Trophoblast cell (in vitro differentiated cells and primary cell): ENCODE measurements around the gene IRAK3.
A peak's percentile ranks its signal among the peaks of the same experiment; 100 is the strongest.

Experiments used
- DNase-seq, 2 donors: peaks; one replicate each; pipeline ENCODE4 v3.0.0-alpha.2; 2016
- H2AFZ ChIP-seq: 2 replicates; pipeline ENCODE4 v1.6.1; 2013; ENCODE audit warnings: low read length, moderate library complexity, mild to moderate bottlenecking; ENCODE audit not compliant: insufficient read depth, poor library complexity
- H2AK5ac ChIP-seq: 2 replicates; pipeline ENCODE4 v1.6.1; 2013; ENCODE audit warnings: mild to moderate bottlenecking, low read length
- H2BK120ac ChIP-seq: 2 replicates; pipeline ENCODE4 v1.6.1; 2013; ENCODE audit warnings: low read length, mild to moderate bottlenecking, moderate library complexity; ENCODE audit not compliant: insufficient read depth, poor library complexity
- H2BK12ac ChIP-seq: 2 replicates; pipeline ENCODE4 v1.6.1; 2013; ENCODE audit warnings: mild to moderate bottlenecking, low read length, moderate library complexity
- H2BK5ac ChIP-seq: 2 replicates; pipeline ENCODE4 v1.6.1; 2013; ENCODE audit warnings: low read length, low read depth, moderate library complexity, mild to moderate bottlenecking; ENCODE audit not compliant: poor library complexity
- H3K14ac ChIP-seq: 2 replicates; pipeline ENCODE4 v1.6.1; 2013; ENCODE audit warnings: mild to moderate bottlenecking, low read length
- H3K18ac ChIP-seq: 2 replicates; pipeline ENCODE4 v1.6.1; 2013; ENCODE audit warnings: mild to moderate bottlenecking, low read length
- H3K23ac ChIP-seq: 2 replicates; pipeline ENCODE4 v1.6.1; 2013; ENCODE audit warnings: low read length
- H3K27ac ChIP-seq: 2 replicates; pipeline ENCODE4 v1.5.1; 2013; ENCODE audit warnings: low read depth, mild to moderate bottlenecking, inconsistent platforms, low read length, moderate library complexity
- H3K27me3 ChIP-seq: 2 replicates; pipeline ENCODE4 v1.6.1; 2013; ENCODE audit warnings: inconsistent platforms, mild to moderate bottlenecking, low read length, moderate library complexity; ENCODE audit not compliant: insufficient read depth
- H3K36me3 ChIP-seq, 2 experiments: 1 replicate in 1 of 2; 2 replicates in 1 of 2; pipeline ENCODE4 v1.6.1; 2013; ENCODE audit warnings: low read length in 2 of 2, mild to moderate bottlenecking in 2 of 2, moderate library complexity in 1 of 2; ENCODE audit not compliant: insufficient read depth in 2 of 2, control insufficient read depth in 1 of 2
- H3K4ac ChIP-seq: 2 replicates; pipeline ENCODE4 v1.6.1; 2013; ENCODE audit warnings: low read depth, mild to moderate bottlenecking, low read length, moderate library complexity
- H3K4me1 ChIP-seq, 2 experiments: 1 replicate in 1 of 2; 2 replicates in 1 of 2; pipeline ENCODE4 v1.6.1; 2013; ENCODE audit warnings: low read length in 2 of 2, mild to moderate bottlenecking in 2 of 2, moderate library complexity in 1 of 2; ENCODE audit not compliant: insufficient read depth in 2 of 2, control insufficient read depth in 1 of 2
- H3K4me2 ChIP-seq: 2 replicates; pipeline ENCODE4 v1.6.1; 2013; ENCODE audit warnings: inconsistent platforms, mild to moderate bottlenecking, low read length, moderate library complexity
- H3K4me3 ChIP-seq: 2 replicates; pipeline ENCODE4 v1.5.1; 2013; ENCODE audit warnings: mild to moderate bottlenecking, low read depth, low read length, inconsistent platforms
- H3K79me1 ChIP-seq: one replicate; pipeline ENCODE4 v1.6.1; 2013; ENCODE audit warnings: low read length
- H3K79me2 ChIP-seq: 2 replicates; pipeline ENCODE4 v1.6.1; 2013; ENCODE audit warnings: low read length, mild to moderate bottlenecking; ENCODE audit not compliant: control insufficient read depth, insufficient read depth, poor library complexity
- H3K9ac ChIP-seq: 2 replicates; pipeline ENCODE4 v1.6.1; 2013; ENCODE audit warnings: mild to moderate bottlenecking, low read length
- H3K9me3 ChIP-seq: 2 replicates; pipeline ENCODE4 v1.6.1; 2013; ENCODE audit warnings: low read depth, mild to moderate bottlenecking, control low read depth, inconsistent platforms, low read length; ENCODE audit not compliant: insufficient read depth
- H4K12ac ChIP-seq: 2 replicates; pipeline ENCODE4 v1.6.1; 2013; ENCODE audit warnings: low read depth, mild to moderate bottlenecking, low read length, moderate library complexity
- H4K8ac ChIP-seq: 2 replicates; pipeline ENCODE4 v1.6.1; 2013; ENCODE audit warnings: low read depth, mild to moderate bottlenecking, low read length, moderate library complexity
- H4K91ac ChIP-seq: one replicate; pipeline ENCODE4 v1.6.1; 2013; ENCODE audit warnings: low read depth, mild to moderate bottlenecking, low read length, moderate library complexity
- WGBS: extraction: QIAGEN DNeasy Blood & Tissue Kit; methylation state at CpG from one replicate; pipeline ENCODE4 v1.1.7; 2013; ENCODE audit warnings: missing lambda C conversion rate; ENCODE audit not compliant: insufficient read length, insufficient coverage; ENCODE audit errors: extremely low coverage; 5-methylcytosine and 5-hydroxymethylcytosine counted together

Gene IRAK3

DNA sequence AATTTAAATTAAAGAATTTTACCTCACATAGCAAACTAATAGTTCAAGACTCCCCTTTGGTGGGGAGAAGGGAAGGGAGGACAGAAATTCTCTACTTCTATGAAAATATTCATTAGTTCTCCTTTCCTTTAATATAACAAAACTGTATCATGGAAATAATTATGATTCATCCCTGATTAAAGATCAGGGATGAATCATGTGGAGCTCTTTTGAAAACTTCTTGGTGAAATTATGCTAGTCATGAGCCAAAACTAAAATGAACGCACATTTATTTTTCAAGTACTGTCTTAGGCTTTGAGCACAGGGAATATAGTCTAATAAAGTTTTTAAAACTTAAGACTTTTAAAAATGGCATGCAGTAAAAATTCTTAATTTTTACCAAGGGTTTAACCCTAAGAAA, 36.3 kb upstream of the IRAK3 start:
- Histone ChIP-seq H4K91ac (no peak overlapping the region), H3K79me1 (no peaks in the 10 kb centered on the region), H3K23ac (no peak overlapping the region), H3K4me2 (no peak overlapping the region), H4K12ac (no peak overlapping the region), H3K14ac (no peak overlapping the region), H2BK120ac (no peak overlapping the region), H3K9ac (no peak overlapping the region), H2AK5ac (no peak overlapping the region), H3K27me3 (no peaks in the 10 kb centered on the region), H3K79me2 (no peaks in the 10 kb centered on the region), H3K4me1 (no peaks in the 10 kb centered on the region), H2BK12ac (no peak overlapping the region), H2BK5ac (no peak overlapping the region), H3K36me3 (no peaks in the 10 kb centered on the region), H2AFZ (no peak overlapping the region), H3K18ac (no peak overlapping the region), H3K27ac (no peak overlapping the region), H4K8ac (no peak overlapping the region), H3K4me3 (no peak overlapping the region), H3K9me3 (no peaks in the 10 kb centered on the region), H3K4ac (no peak overlapping the region)
- no CpG with 5 or more reads among the region's 1 CpG for WGBS
- DNase-seq = no peak

DNA sequence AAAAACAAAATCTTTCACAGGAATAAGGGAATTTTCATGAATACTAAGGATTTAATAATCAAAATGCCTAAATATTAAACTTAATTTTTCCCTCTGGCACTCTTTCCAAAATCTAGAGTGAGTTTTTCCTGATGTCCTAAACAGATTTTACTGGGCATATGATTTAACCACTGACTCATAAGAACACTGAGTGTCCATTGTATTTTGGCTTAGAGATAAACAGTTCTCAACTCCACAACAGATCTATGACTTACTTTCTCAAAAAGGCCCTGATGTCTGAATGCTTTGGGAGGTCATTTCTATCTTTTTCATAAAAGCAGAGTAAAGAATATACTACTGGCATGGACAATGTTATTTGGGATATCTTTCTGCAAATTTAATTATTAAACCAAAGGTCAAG, 34.2 kb upstream of the IRAK3 start:
- no peak overlapping the region for H4K12ac ChIP-seq
- no peak overlapping the region for H3K4me3 ChIP-seq
- H4K91ac ChIP-seq = no peak overlapping the region
- H3K23ac ChIP-seq = no peak overlapping the region
- no peak overlapping the region for H3K9ac ChIP-seq
- H2BK5ac ChIP-seq = no peak overlapping the region
- no peaks in the 10 kb centered on the region for H3K27me3 ChIP-seq
- no peak overlapping the region for H2BK12ac ChIP-seq
- no peak overlapping the region for H4K8ac ChIP-seq
- no peak overlapping the region for H3K27ac ChIP-seq
- H2AK5ac ChIP-seq = no peak overlapping the region
- H3K79me2 ChIP-seq = no peaks in the 10 kb centered on the region
- H3K4me1 ChIP-seq = no peaks in the 10 kb centered on the region
- H3K9me3 ChIP-seq = no peaks in the 10 kb centered on the region
- H3K36me3 ChIP-seq = no peaks in the 10 kb centered on the region
- no peak overlapping the region for H3K14ac ChIP-seq
- H3K4ac ChIP-seq = no peak overlapping the region
- H3K18ac ChIP-seq = no peak overlapping the region
- no peak for DNase-seq
- no peaks in the 10 kb centered on the region for H3K79me1 ChIP-seq
- no peak overlapping the region for H2BK120ac ChIP-seq
- no peak overlapping the region for H3K4me2 ChIP-seq
- H2AFZ ChIP-seq = no peak overlapping the region

DNA sequence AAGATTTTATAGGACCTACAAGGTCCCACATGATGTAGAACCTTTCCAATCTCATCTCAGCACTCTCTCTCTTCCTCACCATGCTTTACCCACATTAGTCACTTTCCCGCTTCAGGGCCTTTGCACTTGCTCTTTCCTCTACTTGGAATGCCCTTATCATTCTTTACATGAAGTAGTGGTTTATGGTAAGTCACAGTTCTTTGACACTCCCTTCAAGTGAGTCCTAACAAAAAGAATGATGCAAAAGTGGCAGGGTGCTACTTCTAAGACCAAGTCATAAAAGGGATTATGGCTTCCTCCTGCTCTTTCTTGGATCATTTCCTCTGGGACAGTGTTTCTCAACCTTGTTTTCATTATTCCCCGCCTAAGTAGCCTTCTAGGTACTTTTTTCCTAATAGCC, 32.4 kb upstream of the IRAK3 start:
- peak; percentile 72 to 91 for DNase-seq
- no peak overlapping the region for H2AFZ ChIP-seq
- H2AK5ac ChIP-seq = no peak overlapping the region
- H2BK5ac ChIP-seq = no peak overlapping the region
- no peak overlapping the region for H2BK12ac ChIP-seq
- H3K4me3 ChIP-seq = no peak overlapping the region
- H4K91ac ChIP-seq = no peak overlapping the region
- H3K36me3 ChIP-seq = peaks cover 4% of the 10 kb centered on the region in 2 experiments
- H4K12ac ChIP-seq = no peak overlapping the region
- H2BK120ac ChIP-seq = no peak overlapping the region
- no peak overlapping the region for H4K8ac ChIP-seq
- no peaks in the 10 kb centered on the region for H3K79me1 ChIP-seq
- H3K27me3 ChIP-seq = no peaks in the 10 kb centered on the region
- no peak overlapping the region for H3K18ac ChIP-seq
- H3K23ac ChIP-seq = no peak overlapping the region
- H3K9ac ChIP-seq = no peak overlapping the region
- no peak overlapping the region for H3K27ac ChIP-seq
- H3K4ac ChIP-seq = no peak overlapping the region
- H3K4me1 ChIP-seq = no peaks in the 10 kb centered on the region
- WGBS = no CpG with 5 or more reads among the region's 2 CpGs
- no peaks in the 10 kb centered on the region for H3K79me2 ChIP-seq
- no peak overlapping the region for H3K4me2 ChIP-seq
- peaks cover 2% of the 10 kb centered on the region for H3K9me3 ChIP-seq
- H3K14ac ChIP-seq = no peak overlapping the region

DNA sequence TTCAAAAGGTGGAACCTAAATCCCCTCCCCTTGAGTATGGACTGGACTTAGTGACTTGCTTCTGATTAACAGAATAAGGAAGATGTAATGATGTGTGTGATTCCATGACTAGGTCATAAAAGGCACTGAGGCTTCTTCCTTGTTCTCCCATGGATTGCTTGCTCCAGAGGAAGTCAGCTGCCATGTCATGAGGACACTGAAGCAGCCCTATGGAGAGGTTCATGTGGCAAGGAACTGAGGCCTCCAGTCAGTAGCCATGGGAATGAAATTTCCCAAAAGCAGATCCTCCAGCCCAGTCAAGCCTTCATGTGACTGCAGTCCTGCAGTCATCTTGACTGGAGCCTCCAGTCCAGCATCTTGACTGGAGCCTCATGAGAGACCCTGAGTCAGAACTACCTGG, 29.9 kb upstream of the IRAK3 start:
- Histone ChIP-seq H3K79me2 (no peaks in the 10 kb centered on the region), H3K36me3 (peaks cover 4% of the 10 kb centered on the region in 2 experiments), H3K27me3 (no peaks in the 10 kb centered on the region), H4K91ac (no peak overlapping the region), H4K8ac (no peak overlapping the region), H2BK120ac (no peak overlapping the region), H3K9me3 (peaks cover 2% of the 10 kb centered on the region), H3K9ac (no peak overlapping the region), H3K79me1 (no peaks in the 10 kb centered on the region), H3K14ac (no peak overlapping the region), H3K4me2 (no peak overlapping the region), H4K12ac (no peak overlapping the region), H3K18ac (no peak overlapping the region), H2BK5ac (no peak overlapping the region), H3K23ac (no peak overlapping the region), H2AFZ (no peak overlapping the region), H3K4ac (no peak overlapping the region), H3K4me3 (no peak overlapping the region), H3K4me1 (no peaks in the 10 kb centered on the region), H3K27ac (no peak overlapping the region), H2BK12ac (no peak overlapping the region), H2AK5ac (no peak overlapping the region)
- no peak for DNase-seq

DNA sequence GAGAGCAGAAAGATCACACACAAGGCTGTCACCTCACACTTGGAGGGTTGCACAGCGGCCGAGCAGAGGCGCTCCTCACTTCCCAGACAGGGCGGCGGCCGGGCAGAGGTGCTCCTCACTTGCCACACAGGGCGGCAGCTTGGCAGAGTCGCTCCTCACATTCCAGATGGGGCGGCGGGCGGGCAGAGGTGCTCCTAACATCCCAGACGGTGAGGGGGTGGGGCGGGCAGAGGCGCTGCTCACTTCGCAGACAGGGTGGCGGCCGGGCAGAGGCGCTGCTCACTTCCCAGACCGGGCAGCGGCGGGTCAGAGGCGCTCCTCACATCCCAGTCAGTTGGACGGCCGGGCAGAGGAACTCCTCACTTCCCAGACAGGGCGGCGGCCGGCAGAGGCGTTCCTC, 28.3 kb upstream of the IRAK3 start:
- no peak overlapping the region for H4K91ac ChIP-seq
- no peak for DNase-seq
- no peak overlapping the region for H3K14ac ChIP-seq
- H3K4me3 ChIP-seq = no peak overlapping the region
- H3K27me3 ChIP-seq = no peaks in the 10 kb centered on the region
- peaks cover 2% of the 10 kb centered on the region for H3K9me3 ChIP-seq
- no peak overlapping the region for H3K23ac ChIP-seq
- no peak overlapping the region for H3K9ac ChIP-seq
- no peak overlapping the region for H3K4ac ChIP-seq
- no peak overlapping the region for H3K4me2 ChIP-seq
- no peaks in the 10 kb centered on the region for H3K79me2 ChIP-seq
- no peaks in the 10 kb centered on the region for H3K79me1 ChIP-seq
- no peak overlapping the region for H3K18ac ChIP-seq
- H2BK12ac ChIP-seq = no peak overlapping the region
- no peak overlapping the region for H2BK120ac ChIP-seq
- peaks cover 4 to 5% of the 10 kb centered on the region in 2 experiments for H3K36me3 ChIP-seq
- H2AFZ ChIP-seq = no peak overlapping the region
- H3K4me1 ChIP-seq = no peaks in the 10 kb centered on the region
- H4K8ac ChIP-seq = no peak overlapping the region
- H2BK5ac ChIP-seq = no peak overlapping the region
- no peak overlapping the region for H3K27ac ChIP-seq
- no peak overlapping the region for H4K12ac ChIP-seq
- no peak overlapping the region for H2AK5ac ChIP-seq
- WGBS = no CpG with 5 or more reads among the region's 28 CpGs
